SK-N-SH (cell line): ENCODE measurements around the gene NFKBIE. TPM values are rescaled to one million over a fixed set of nuclear protein-coding genes. Genes with fewer than 3 reads are reported as not detected.

Experiments used
- ELF1 ChIP-seq: IDR thresholded peaks from 2 replicates; pipeline ENCODE4 v1.4.0; 2012
- EP300 ChIP-seq, 2 experiments: IDR thresholded peaks; 2 replicates each; pipeline versions ENCODE4 v1.4.0 to v1.6.1; 2012; ENCODE audit warnings: borderline replicate concordance in 1 of 2, low read depth in 1 of 2, low read length in 1 of 2
- EZH2phosphoT487 ChIP-seq: fragments of 200-600 bp; sonication (generic); IDR thresholded peaks from 2 replicates; pipeline ENCODE4 v1.6.1; 2017; ENCODE audit warnings: low read depth, mixed run types, mild to moderate bottlenecking, antibody characterized with exemption, moderate library complexity, borderline replicate concordance
- FOSL2 ChIP-seq: IDR thresholded peaks from 2 replicates; pipeline ENCODE4 v1.4.0; 2012; ENCODE audit warnings: low read depth, mild to moderate bottlenecking, moderate library complexity, borderline replicate concordance
- FOXM1 ChIP-seq: IDR thresholded peaks from 2 replicates; pipeline ENCODE4 v1.4.0; 2012; ENCODE audit warnings: low read depth, mild to moderate bottlenecking
- GABPA ChIP-seq: IDR thresholded peaks from 2 replicates; pipeline ENCODE4 v1.4.0; 2012; ENCODE audit warnings: low read depth, mild to moderate bottlenecking
- GATA2 ChIP-seq: sonication (generic); formaldehyde crosslinking; IDR thresholded peaks from 2 replicates; pipeline ENCODE4 v1.5.0; 2020; ENCODE audit warnings: mild to moderate bottlenecking, missing genetic modification reagents
- JUND ChIP-seq: IDR thresholded peaks from 2 replicates; pipeline ENCODE4 v1.4.0; 2012
- MEF2A ChIP-seq: IDR thresholded peaks from 2 replicates; pipeline ENCODE4 v1.4.0; 2012; ENCODE audit warnings: low read depth, borderline replicate concordance
- MXI1 ChIP-seq: IDR thresholded peaks from 2 replicates; pipeline ENCODE4 v1.6.1; 2012; ENCODE audit warnings: mild to moderate bottlenecking, low read depth, low read length, improper control_type of control experiment
- NFIC ChIP-seq: IDR thresholded peaks from 2 replicates; pipeline ENCODE4 v1.4.0; 2012; ENCODE audit warnings: borderline replicate concordance
- NRF1 ChIP-seq: IDR thresholded peaks from 2 replicates; pipeline ENCODE4 v1.6.1; 2012; ENCODE audit warnings: low read depth, mild to moderate bottlenecking, low read length
- POLR2AphosphoS5 ChIP-seq: IDR thresholded peaks from 2 replicates; pipeline ENCODE4 v1.6.1; 2012; ENCODE audit warnings: low read depth, low read length
- RAD21 ChIP-seq: IDR thresholded peaks from 2 replicates; pipeline ENCODE4 v1.6.1; 2012; ENCODE audit warnings: mild to moderate bottlenecking, low read length
- RCOR1 ChIP-seq: fragments of 150-350 bp; IDR thresholded peaks from 2 replicates; pipeline ENCODE4 v1.6.1; 2017; ENCODE audit warnings: antibody characterized with exemption, low read length
- RXRA ChIP-seq: IDR thresholded peaks from 2 replicates; pipeline ENCODE4 v1.4.0; 2012; ENCODE audit warnings: low read depth, mild to moderate bottlenecking, borderline replicate concordance
- SIN3A ChIP-seq: IDR thresholded peaks from 2 replicates; pipeline ENCODE4 v1.6.1; 2012; ENCODE audit warnings: low read depth, mild to moderate bottlenecking, low read length, moderate library complexity, borderline replicate concordance
- TEAD4 ChIP-seq: IDR thresholded peaks from 2 replicates; pipeline ENCODE4 v1.4.0; 2012; ENCODE audit warnings: mild to moderate bottlenecking, borderline replicate concordance; ENCODE audit not compliant: insufficient read depth
- YY1 ChIP-seq: IDR thresholded peaks from 2 replicates; pipeline ENCODE4 v1.4.0; 2012; ENCODE audit warnings: low read depth, mild to moderate bottlenecking
- polyA plus RNA-seq, 3 experiments: library from polyadenylated mRNA; depleted of rRNA; stranded (reverse); fragments of >200 nt; gene quantifications; 2 replicates each; pipeline ENCODE4 v1.2.3, GENCODE V29; 2012
- TF ChIP-seq, protein P1 (sequence below): IDR thresholded peaks from 2 replicates; pipeline ENCODE4 v1.6.1; 2012; ENCODE audit warnings: mild to moderate bottlenecking, low read depth, low read length, moderate library complexity
- TF ChIP-seq, protein P2 (sequence below): IDR thresholded peaks from 2 replicates; pipeline ENCODE4 v1.4.0; 2012; ENCODE audit warnings: low read depth, borderline replicate concordance
- TF ChIP-seq, protein P3 (sequence below): IDR thresholded peaks from 2 replicates; pipeline ENCODE4 v1.4.0; 2012; ENCODE audit warnings: low read depth, borderline replicate concordance
- TF ChIP-seq, protein P4 (sequence below): IDR thresholded peaks from 2 replicates; pipeline ENCODE4 v1.4.0; 2012; ENCODE audit warnings: low read depth

NFKBIE gene
- polyA plus RNA-seq, 1 of the 3 experiments (the other 2 are of a cell fraction): 5.8 TPM

GRCh38 chr6:44234101-44235025, 31.0 kb downstream of the NFKBIE start (continued):
- TF ChIP-seq, protein P1, sequence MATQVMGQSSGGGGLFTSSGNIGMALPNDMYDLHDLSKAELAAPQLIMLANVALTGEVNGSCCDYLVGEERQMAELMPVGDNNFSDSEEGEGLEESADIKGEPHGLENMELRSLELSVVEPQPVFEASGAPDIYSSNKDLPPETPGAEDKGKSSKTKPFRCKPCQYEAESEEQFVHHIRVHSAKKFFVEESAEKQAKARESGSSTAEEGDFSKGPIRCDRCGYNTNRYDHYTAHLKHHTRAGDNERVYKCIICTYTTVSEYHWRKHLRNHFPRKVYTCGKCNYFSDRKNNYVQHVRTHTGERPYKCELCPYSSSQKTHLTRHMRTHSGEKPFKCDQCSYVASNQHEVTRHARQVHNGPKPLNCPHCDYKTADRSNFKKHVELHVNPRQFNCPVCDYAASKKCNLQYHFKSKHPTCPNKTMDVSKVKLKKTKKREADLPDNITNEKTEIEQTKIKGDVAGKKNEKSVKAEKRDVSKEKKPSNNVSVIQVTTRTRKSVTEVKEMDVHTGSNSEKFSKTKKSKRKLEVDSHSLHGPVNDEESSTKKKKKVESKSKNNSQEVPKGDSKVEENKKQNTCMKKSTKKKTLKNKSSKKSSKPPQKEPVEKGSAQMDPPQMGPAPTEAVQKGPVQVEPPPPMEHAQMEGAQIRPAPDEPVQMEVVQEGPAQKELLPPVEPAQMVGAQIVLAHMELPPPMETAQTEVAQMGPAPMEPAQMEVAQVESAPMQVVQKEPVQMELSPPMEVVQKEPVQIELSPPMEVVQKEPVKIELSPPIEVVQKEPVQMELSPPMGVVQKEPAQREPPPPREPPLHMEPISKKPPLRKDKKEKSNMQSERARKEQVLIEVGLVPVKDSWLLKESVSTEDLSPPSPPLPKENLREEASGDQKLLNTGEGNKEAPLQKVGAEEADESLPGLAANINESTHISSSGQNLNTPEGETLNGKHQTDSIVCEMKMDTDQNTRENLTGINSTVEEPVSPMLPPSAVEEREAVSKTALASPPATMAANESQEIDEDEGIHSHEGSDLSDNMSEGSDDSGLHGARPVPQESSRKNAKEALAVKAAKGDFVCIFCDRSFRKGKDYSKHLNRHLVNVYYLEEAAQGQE: no peak
- no peak for TF ChIP-seq MEF2A
- TF ChIP-seq, protein P2, sequence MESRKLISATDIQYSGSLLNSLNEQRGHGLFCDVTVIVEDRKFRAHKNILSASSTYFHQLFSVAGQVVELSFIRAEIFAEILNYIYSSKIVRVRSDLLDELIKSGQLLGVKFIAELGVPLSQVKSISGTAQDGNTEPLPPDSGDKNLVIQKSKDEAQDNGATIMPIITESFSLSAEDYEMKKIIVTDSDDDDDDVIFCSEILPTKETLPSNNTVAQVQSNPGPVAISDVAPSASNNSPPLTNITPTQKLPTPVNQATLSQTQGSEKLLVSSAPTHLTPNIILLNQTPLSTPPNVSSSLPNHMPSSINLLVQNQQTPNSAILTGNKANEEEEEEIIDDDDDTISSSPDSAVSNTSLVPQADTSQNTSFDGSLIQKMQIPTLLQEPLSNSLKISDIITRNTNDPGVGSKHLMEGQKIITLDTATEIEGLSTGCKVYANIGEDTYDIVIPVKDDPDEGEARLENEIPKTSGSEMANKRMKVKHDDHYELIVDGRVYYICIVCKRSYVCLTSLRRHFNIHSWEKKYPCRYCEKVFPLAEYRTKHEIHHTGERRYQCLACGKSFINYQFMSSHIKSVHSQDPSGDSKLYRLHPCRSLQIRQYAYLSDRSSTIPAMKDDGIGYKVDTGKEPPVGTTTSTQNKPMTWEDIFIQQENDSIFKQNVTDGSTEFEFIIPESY: no peak
- no peak for TF ChIP-seq FOSL2
- no peak for TF ChIP-seq GABPA
- TF ChIP-seq TEAD4: no peak
- TF ChIP-seq EZH2phosphoT487: no peak
- TF ChIP-seq RAD21: peak; percentile 91
- TF ChIP-seq NRF1: no peak
- TF ChIP-seq EP300 (IDR thresholded peaks at IDR 0.05; ENCODE audit: borderline replicate concordance in 1 of 2, low read depth in 1 of 2, low read length in 1 of 2): peak in 1 of 2 experiments; percentile 67; a peak in 2 of 4 replicates
- no peak for TF ChIP-seq FOXM1
- TF ChIP-seq, protein P3, sequence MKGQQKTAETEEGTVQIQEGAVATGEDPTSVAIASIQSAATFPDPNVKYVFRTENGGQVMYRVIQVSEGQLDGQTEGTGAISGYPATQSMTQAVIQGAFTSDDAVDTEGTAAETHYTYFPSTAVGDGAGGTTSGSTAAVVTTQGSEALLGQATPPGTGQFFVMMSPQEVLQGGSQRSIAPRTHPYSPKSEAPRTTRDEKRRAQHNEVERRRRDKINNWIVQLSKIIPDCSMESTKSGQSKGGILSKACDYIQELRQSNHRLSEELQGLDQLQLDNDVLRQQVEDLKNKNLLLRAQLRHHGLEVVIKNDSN: no peak
- TF ChIP-seq MXI1: peak; percentile 80
- TF ChIP-seq JUND: no peak
- no peak for TF ChIP-seq RXRA
- TF ChIP-seq, protein P4, sequence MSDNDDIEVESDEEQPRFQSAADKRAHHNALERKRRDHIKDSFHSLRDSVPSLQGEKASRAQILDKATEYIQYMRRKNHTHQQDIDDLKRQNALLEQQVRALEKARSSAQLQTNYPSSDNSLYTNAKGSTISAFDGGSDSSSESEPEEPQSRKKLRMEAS: no peak
- TF ChIP-seq SIN3A: 0 out of 2 replicates have a peak, but pooled peaks have one; percentile 17
- TF ChIP-seq YY1: no peak
- no peak for TF ChIP-seq POLR2AphosphoS5
- no peak for TF ChIP-seq ELF1
- peak; percentile 81 for TF ChIP-seq NFIC
- TF ChIP-seq GATA2: 0 out of 2 replicates have a peak, but pooled peaks have one; percentile 16
- no peak; the same call in 1 of the 2 replicates for TF ChIP-seq RCOR1
